ENCODE measurements around the gene WWP2.

WWP2 gene

DNA sequence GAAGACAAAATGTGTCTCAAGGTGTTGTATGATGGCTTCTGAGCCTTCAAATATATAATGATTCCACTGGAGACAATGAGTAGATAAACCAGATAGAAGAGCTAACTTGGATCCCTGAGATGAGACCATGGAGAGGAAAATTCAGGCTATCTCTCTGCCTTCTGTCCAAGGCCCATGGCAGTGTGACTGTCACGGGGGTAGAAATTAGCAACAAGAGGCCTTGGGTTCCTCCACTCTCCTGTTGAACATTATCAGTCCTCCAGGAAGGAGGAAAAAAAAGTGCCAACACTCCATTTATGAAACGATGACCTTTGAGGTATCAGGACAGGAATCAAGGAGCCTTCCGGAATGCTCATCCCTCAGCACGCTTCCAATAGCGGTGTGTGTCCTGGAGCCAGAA lies 75.2 kb downstream of the WWP2 start:
- no peak overlapping the region for H3K4me3 ChIP-seq (ENCODE audit: low read depth in 1 of 5, low read length in 5 of 5)
- H3K27ac ChIP-seq (ENCODE audit: low read depth, low read length) = no peak overlapping the region
- H3K9ac ChIP-seq (ENCODE audit: low read length in 5 of 5) = no peak overlapping the region
- H3K9me3 ChIP-seq (ENCODE audit: control insufficient read depth in 5 of 5, low read length in 5 of 5) = no peaks in the 10 kb centered on the region
- no peaks in the 10 kb centered on the region for H3K27me3 ChIP-seq (ENCODE audit: control insufficient read depth in 5 of 5, insufficient read depth in 4 of 5, low read length in 5 of 5)
- H3K36me3 ChIP-seq (ENCODE audit: control insufficient read depth in 5 of 5, insufficient read depth in 5 of 5, low read length in 5 of 5) = peaks cover 4 to 23% (median 9%) of the 10 kb centered on the region in 5 donors
- peaks cover 6 to 27% (median 19%) of the 10 kb centered on the region in 5 donors for H3K4me1 ChIP-seq (ENCODE audit: control insufficient read depth in 5 of 5, insufficient read depth in 5 of 5, low read length in 5 of 5)

DNA sequence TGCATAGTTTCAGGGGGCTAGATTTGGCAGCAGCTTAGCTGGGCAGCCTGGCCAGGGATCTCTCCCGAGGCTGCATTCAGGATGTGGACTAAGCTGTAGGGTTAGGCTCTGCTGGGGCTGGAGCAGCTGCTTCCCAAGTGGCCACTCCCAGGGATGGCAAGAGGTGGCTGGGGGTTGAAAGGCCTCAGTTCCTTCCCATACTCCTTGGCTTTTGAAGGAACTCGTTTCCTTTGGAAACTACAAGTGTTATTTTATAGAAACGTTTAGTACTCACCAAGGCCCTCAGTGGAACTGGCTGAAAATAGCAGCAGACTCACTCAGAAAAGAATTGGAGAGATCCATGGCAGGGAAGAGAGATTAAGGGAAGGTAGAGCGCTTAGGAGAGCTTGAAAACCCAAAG lies 76.4 kb downstream of the WWP2 start:
- no peak overlapping the region for H3K27ac ChIP-seq (ENCODE audit: low read depth, low read length)
- H3K27me3 ChIP-seq (ENCODE audit: control insufficient read depth in 5 of 5, insufficient read depth in 4 of 5, low read length in 5 of 5) = no peaks in the 10 kb centered on the region
- peaks cover 6 to 21% (median 14%) of the 10 kb centered on the region in 5 donors for H3K4me1 ChIP-seq (ENCODE audit: control insufficient read depth in 5 of 5, insufficient read depth in 5 of 5, low read length in 5 of 5)

DNA sequence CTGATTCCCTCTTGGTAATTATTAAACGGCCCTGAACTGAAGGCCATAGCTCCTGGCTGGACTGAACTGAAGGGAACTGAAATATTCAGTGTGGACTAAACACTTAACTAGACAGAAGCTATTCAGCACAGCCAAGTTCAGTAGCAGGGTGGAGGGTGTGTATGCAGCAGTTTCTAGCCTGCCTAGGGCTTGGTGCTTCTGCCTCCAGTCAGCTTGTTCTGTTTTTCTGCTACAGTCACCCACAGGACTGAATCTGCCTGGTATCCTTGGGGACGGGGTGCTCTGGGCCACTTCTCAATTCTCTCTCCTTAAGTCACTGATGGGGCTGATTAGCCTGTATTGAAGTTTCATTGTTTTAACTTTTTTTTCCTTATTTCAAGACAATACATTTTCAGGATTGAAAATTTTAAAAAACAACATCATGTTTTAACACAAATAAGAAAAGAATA lies 77.1 kb downstream of the WWP2 start:
- no peaks in the 10 kb centered on the region for H3K27me3 ChIP-seq (ENCODE audit: control insufficient read depth in 5 of 5, insufficient read depth in 4 of 5, low read length in 5 of 5)
- H3K9ac ChIP-seq (ENCODE audit: low read length in 5 of 5) = no peak overlapping the region
- H3K36me3 ChIP-seq (ENCODE audit: control insufficient read depth in 5 of 5, insufficient read depth in 5 of 5, low read length in 5 of 5) = peaks cover 11 to 26% (median 12%) of the 10 kb centered on the region in 5 donors
- H3K4me3 ChIP-seq (ENCODE audit: low read depth in 1 of 5, low read length in 5 of 5) = no peak overlapping the region
- peaks cover 0 to 13% (median 6%) of the 10 kb centered on the region in 5 donors for H3K4me1 ChIP-seq (ENCODE audit: control insufficient read depth in 5 of 5, insufficient read depth in 5 of 5, low read length in 5 of 5)
- no peaks in the 10 kb centered on the region for H3K9me3 ChIP-seq (ENCODE audit: control insufficient read depth in 5 of 5, low read length in 5 of 5)
- no peak overlapping the region for H3K27ac ChIP-seq (ENCODE audit: low read depth, low read length)

More for the DNA sequence above, 76.4 kb downstream of the WWP2 start:
- peaks cover 7 to 23% (median 11%) of the 10 kb centered on the region in 5 donors for H3K36me3 ChIP-seq (ENCODE audit: control insufficient read depth in 5 of 5, insufficient read depth in 5 of 5, low read length in 5 of 5)
- H3K4me3 ChIP-seq (ENCODE audit: low read depth in 1 of 5, low read length in 5 of 5) = no peak overlapping the region
- no peaks in the 10 kb centered on the region for H3K9me3 ChIP-seq (ENCODE audit: control insufficient read depth in 5 of 5, low read length in 5 of 5)
- H3K9ac ChIP-seq (ENCODE audit: low read length in 5 of 5) = no peak overlapping the region

DNA sequence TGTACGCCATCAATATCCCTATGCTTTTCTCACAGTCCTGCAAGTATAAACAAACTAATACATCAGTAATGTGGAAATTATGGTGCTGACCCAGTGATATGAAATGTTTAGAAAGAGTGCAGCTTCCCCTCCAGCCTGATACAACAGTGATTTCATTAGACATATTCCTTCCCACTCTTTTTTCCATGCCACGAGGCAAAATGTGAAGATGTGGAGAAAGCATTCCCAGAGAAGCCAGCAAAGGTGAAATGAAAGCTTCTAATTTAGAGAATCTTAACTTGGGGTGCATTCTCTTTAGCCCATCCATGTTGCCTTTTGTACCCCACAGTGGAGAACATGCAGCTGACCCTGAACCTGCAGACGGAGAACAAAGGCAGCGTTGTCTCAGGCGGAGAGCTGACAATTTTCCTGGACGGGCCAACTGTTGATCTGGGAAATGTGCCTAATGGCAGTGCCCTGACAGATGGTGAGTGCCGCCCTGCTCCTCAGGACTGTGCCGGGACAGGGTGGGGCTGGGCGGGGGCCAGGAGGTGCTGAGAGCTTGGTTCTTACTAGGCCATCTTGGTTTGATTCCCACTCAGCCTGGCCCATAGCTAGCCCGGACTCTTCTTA lies 77.8 kb downstream of the WWP2 start:
- H3K36me3 ChIP-seq (ENCODE audit: control insufficient read depth in 5 of 5, insufficient read depth in 5 of 5, low read length in 5 of 5) = peaks cover 11 to 32% (median 16%) of the 10 kb centered on the region in 5 donors
- H3K9ac ChIP-seq (ENCODE audit: low read length in 5 of 5) = no peak overlapping the region
- H3K4me1 ChIP-seq (ENCODE audit: control insufficient read depth in 5 of 5, insufficient read depth in 5 of 5, low read length in 5 of 5) = peaks cover 0 to 13% (median 6%) of the 10 kb centered on the region in 5 donors
- H3K27ac ChIP-seq (ENCODE audit: low read depth, low read length) = no peak overlapping the region
- H3K9me3 ChIP-seq (ENCODE audit: control insufficient read depth in 5 of 5, low read length in 5 of 5) = no peaks in the 10 kb centered on the region
- no peaks in the 10 kb centered on the region for H3K27me3 ChIP-seq (ENCODE audit: control insufficient read depth in 5 of 5, insufficient read depth in 4 of 5, low read length in 5 of 5)
- no peak overlapping the region for H3K4me3 ChIP-seq (ENCODE audit: low read depth in 1 of 5, low read length in 5 of 5)

DNA sequence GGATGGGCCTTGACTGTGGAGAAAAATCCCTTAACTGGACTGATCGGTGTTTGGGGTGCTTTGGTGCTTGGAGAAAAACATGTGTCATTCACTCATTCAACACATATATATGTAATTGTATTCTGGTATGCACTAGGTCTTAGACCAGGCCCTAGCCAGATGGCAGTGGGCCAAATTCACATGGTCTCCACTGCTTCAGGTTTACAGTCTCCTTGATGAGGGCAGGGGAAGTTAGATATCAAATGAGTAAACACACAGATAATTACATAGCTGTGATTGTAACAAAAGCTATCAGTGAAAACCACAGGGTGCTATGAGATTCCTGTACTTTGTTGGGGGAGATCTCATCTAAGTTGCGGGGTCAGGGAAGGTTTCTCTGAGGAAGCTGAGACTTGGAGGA lies 78.8 kb downstream of the WWP2 start:
- no peaks in the 10 kb centered on the region for H3K9me3 ChIP-seq (ENCODE audit: control insufficient read depth in 5 of 5, low read length in 5 of 5)
- peaks cover 11 to 38% (median 19%) of the 10 kb centered on the region in 5 donors for H3K36me3 ChIP-seq (ENCODE audit: control insufficient read depth in 5 of 5, insufficient read depth in 5 of 5, low read length in 5 of 5)
- no peak overlapping the region for H3K4me3 ChIP-seq (ENCODE audit: low read depth in 1 of 5, low read length in 5 of 5)
- H3K4me1 ChIP-seq (ENCODE audit: control insufficient read depth in 5 of 5, insufficient read depth in 5 of 5, low read length in 5 of 5) = peaks cover 0 to 13% (median 6%) of the 10 kb centered on the region in 5 donors
- no peak overlapping the region for H3K9ac ChIP-seq (ENCODE audit: low read length in 5 of 5)
- no peak overlapping the region for H3K27ac ChIP-seq (ENCODE audit: low read depth, low read length)
- H3K27me3 ChIP-seq (ENCODE audit: control insufficient read depth in 5 of 5, insufficient read depth in 4 of 5, low read length in 5 of 5) = no peaks in the 10 kb centered on the region

DNA sequence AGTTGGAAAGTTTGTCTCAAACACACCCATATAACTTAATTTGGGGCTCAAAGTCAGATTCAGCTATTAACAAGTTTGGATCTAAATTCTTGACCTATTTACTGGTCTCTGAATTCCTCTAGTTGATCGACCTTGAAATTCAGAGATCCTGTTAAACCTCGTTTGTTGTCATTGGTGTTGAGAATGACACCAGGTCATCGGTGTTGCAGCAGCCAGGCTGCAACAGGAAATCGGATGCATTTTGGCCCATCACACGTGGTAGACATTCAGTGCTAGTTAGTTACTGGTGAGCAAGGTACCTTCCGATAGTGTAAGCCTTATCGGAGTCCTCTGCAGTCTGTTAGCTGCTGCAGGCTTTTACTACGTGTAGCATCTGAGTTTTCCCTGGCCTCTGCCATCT lies 82.3 kb downstream of the WWP2 start:
- H3K36me3 ChIP-seq (ENCODE audit: control insufficient read depth in 5 of 5, insufficient read depth in 5 of 5, low read length in 5 of 5) = peaks cover 11 to 38% (median 19%) of the 10 kb centered on the region in 5 donors
- H3K9ac ChIP-seq (ENCODE audit: low read length in 5 of 5) = no peak overlapping the region
- H3K4me3 ChIP-seq (ENCODE audit: low read depth in 1 of 5, low read length in 5 of 5) = no peak overlapping the region
- H3K4me1 ChIP-seq (ENCODE audit: control insufficient read depth in 5 of 5, insufficient read depth in 5 of 5, low read length in 5 of 5) = peaks cover 2 to 18% (median 18%) of the 10 kb centered on the region in 5 donors
- no peaks in the 10 kb centered on the region for H3K9me3 ChIP-seq (ENCODE audit: control insufficient read depth in 5 of 5, low read length in 5 of 5)
- H3K27me3 ChIP-seq (ENCODE audit: control insufficient read depth in 5 of 5, insufficient read depth in 4 of 5, low read length in 5 of 5) = no peaks in the 10 kb centered on the region
- H3K27ac ChIP-seq (ENCODE audit: low read depth, low read length) = no peak overlapping the region

DNA sequence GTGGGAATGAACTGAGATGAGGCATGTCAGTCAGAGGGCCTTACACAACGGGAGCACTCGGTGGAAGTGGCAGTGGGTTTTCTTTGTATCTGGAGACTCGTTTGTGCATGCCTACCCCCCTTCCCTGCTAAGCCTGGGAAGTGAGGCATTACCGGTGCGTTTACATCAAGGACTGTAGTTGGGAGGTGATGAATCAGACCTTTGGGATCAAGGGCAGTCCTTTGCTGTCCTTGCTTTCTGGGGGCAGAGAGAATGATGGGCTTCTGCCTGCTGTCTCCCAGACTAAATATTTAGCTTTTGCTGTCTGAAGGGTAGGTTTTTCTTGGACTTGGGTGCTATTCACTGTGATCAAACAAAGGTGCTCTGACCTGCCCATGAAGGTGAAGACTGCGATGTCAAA lies 83.0 kb downstream of the WWP2 start:
- H3K4me3 ChIP-seq (ENCODE audit: low read depth in 1 of 5, low read length in 5 of 5) = no peak overlapping the region
- no peaks in the 10 kb centered on the region for H3K9me3 ChIP-seq (ENCODE audit: control insufficient read depth in 5 of 5, low read length in 5 of 5)
- peaks cover 2 to 21% (median 19%) of the 10 kb centered on the region in 5 donors for H3K4me1 ChIP-seq (ENCODE audit: control insufficient read depth in 5 of 5, insufficient read depth in 5 of 5, low read length in 5 of 5)
- peaks cover 11 to 33% (median 19%) of the 10 kb centered on the region in 5 donors for H3K36me3 ChIP-seq (ENCODE audit: control insufficient read depth in 5 of 5, insufficient read depth in 5 of 5, low read length in 5 of 5)
- H3K9ac ChIP-seq (ENCODE audit: low read length in 5 of 5) = no peak overlapping the region
- no peaks in the 10 kb centered on the region for H3K27me3 ChIP-seq (ENCODE audit: control insufficient read depth in 5 of 5, insufficient read depth in 4 of 5, low read length in 5 of 5)
- H3K27ac ChIP-seq (ENCODE audit: low read depth, low read length) = no peak overlapping the region

DNA sequence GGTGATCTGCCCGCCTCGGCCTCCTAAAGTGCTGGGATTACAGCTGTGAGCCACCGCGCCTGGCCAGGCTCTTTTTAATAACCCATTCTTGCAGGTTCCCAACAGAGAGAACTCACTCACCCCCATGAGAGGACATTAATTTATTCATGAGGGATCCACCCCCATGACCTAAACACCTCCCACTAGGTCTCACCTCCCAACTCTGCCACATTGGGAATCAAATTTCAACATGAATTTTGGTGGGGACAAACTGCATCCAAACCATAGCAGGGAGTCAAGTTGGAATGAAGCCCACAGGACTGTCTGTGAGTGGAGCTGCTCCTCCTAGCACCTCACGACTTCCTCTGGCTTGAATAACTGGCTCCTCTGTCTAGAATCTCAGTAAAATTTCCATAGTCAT lies 85.5 kb downstream of the WWP2 start:
- Histone ChIP-seq H3K36me3 (ENCODE audit: control insufficient read depth in 5 of 5, insufficient read depth in 5 of 5, low read length in 5 of 5) (peaks cover 3 to 15% (median 10%) of the 10 kb centered on the region in 5 donors), H3K27ac (ENCODE audit: low read depth, low read length) (no peak overlapping the region), H3K4me3 (ENCODE audit: low read depth in 1 of 5, low read length in 5 of 5) (no peak overlapping the region), H3K27me3 (ENCODE audit: control insufficient read depth in 5 of 5, insufficient read depth in 4 of 5, low read length in 5 of 5) (no peaks in the 10 kb centered on the region), H3K9me3 (ENCODE audit: control insufficient read depth in 5 of 5, low read length in 5 of 5) (no peaks in the 10 kb centered on the region), H3K4me1 (ENCODE audit: control insufficient read depth in 5 of 5, insufficient read depth in 5 of 5, low read length in 5 of 5) (peaks cover 2 to 21% (median 19%) of the 10 kb centered on the region in 5 donors), H3K9ac (ENCODE audit: low read length in 5 of 5) (peak overlapping the region in 1 of 5 donors; percentile 11)

DNA sequence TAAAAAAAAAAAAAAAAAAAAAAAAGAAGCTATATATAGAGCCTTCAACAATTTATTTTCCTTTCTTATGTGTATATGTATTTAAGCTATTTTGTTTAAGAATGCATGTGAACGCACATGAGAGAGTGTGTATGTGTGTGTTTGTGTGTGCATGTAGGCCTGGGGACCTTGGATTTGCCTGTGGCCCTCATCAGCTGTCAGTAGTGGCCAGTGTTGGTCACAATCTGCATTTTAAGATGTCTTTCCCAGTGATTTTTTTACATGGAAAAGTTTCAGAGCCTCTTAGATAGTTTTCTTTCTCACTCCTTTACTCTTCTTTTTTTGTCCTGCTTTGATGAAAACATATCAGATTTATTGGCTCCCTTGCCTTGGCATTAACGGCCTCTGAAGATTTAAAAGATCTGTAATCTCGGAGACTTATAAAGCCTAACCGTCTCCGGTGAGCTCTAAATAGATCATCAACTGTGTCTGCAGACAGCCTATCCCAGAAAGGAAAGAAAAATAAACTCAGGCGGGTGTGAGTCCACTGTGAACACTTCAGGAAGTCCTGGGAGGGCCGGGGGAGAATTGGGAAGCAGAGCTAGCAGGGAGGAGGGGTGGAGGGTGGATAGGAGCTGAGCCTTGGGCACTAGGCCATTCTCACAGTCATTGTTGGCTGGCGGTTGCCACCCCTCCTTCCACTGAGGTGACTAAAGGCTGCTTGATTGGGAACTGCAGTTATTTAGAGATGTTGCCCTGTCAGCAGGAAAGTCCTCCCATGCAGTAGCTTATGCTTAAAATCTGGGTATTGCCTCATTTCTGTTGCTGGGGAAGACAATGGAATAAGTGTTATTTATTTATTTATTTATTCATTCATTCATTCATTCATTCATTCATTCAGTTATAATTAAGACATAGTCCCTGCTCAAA lies 86.8 kb downstream of the WWP2 start:
- H3K9me3 ChIP-seq (ENCODE audit: control insufficient read depth in 5 of 5, low read length in 5 of 5) = no peaks in the 10 kb centered on the region
- peak overlapping the region in 4 of 5 donors; percentile 20 to 53 (median 33) for H3K9ac ChIP-seq (ENCODE audit: low read length in 5 of 5)
- H3K27me3 ChIP-seq (ENCODE audit: control insufficient read depth in 5 of 5, insufficient read depth in 4 of 5, low read length in 5 of 5) = no peaks in the 10 kb centered on the region
- peaks cover 3 to 23% (median 13%) of the 10 kb centered on the region in 5 donors for H3K36me3 ChIP-seq (ENCODE audit: control insufficient read depth in 5 of 5, insufficient read depth in 5 of 5, low read length in 5 of 5)
- peak overlapping the region; percentile 69 for H3K27ac ChIP-seq (ENCODE audit: low read depth, low read length)
- H3K4me1 ChIP-seq (ENCODE audit: control insufficient read depth in 5 of 5, insufficient read depth in 5 of 5, low read length in 5 of 5) = peaks cover 2 to 21% (median 19%) of the 10 kb centered on the region in 5 donors
- H3K4me3 ChIP-seq (ENCODE audit: low read depth in 1 of 5, low read length in 5 of 5) = peak overlapping the region in 2 of 5 donors; percentile 14 to 20

Data from subcutaneous abdominal adipose tissue (tissue), 5 donors.